Measurements from ENCODE around the gene METTL22. TPM values are rescaled to one million over a fixed set of nuclear protein-coding genes. Genes with fewer than 3 reads are reported as not detected.

Gene METTL22
- total RNA-seq, 2 experiments from 2014 or later: 26.4 to 30.8 TPM

DNA sequence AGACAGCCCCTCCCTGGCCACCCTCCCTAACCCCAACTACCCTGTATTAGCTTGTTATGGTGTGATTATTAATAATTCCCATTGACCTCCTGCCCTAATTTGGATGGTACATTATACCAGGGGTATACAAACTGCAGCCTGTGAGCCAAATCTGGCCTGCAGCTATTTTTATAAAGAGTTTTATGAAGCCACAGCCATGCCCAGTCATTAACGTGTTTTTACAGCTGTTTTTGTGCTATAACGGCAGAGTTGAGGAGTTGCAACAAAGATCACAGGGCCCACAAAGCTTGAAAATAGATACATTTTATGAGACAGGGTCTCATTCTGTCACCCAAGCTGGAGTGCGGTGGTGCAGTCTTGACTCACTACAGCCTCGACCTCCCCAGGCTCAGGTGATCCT lies 6.0 kb downstream of the METTL22 start:
- CTCF ChIA-PET: interaction anchor here (0.5 kb wide), 1 partner anchor 30 kb away, joined by 3 read pairs; no protein-coding TSS in a partner anchor

GRCh38 chr16:8628981-8629725 lies 7.7 kb downstream of the METTL22 start:
- DNase-seq: no peak
- POLR2A ChIA-PET: no interaction called here
- Mint-ChIP-seq H3K4me3 (no peak overlapping the region), H3K27me3 (no peaks in the 10 kb centered on the region), H3K27ac (no peak overlapping the region), H3K36me3 (peaks cover 44% of the 10 kb centered on the region), H3K4me1 (ENCODE audit: low read depth) (peaks cover 8% of the 10 kb centered on the region), H3K9me3 (no peaks in the 10 kb centered on the region)
- CTCF ChIA-PET: no interaction called here
- intact Hi-C loops (cut with micrococcal nuclease): no loop called here

More for the DNA sequence above, 6.0 kb downstream of the METTL22 start:
- Mint-ChIP-seq H3K27ac (no peak overlapping the region), H3K9me3 (no peaks in the 10 kb centered on the region), H3K4me3 (no peak overlapping the region), H3K4me1 (ENCODE audit: low read depth) (peaks cover 18% of the 10 kb centered on the region), H3K36me3 (peaks cover 44% of the 10 kb centered on the region), H3K27me3 (no peaks in the 10 kb centered on the region)
- DNase-seq: no peak
- POLR2A ChIA-PET: no interaction called here
- intact Hi-C loops (cut with micrococcal nuclease): no loop called here

- no peak overlapping the region for H3K27ac Mint-ChIP-seq
- peaks cover 50% of the 10 kb centered on the region for H3K36me3 Mint-ChIP-seq
- H3K27me3 Mint-ChIP-seq: no peaks in the 10 kb centered on the region
- intact Hi-C loops (cut with micrococcal nuclease): no loop called here
- peaks cover 4% of the 10 kb centered on the region for H3K4me1 Mint-ChIP-seq (ENCODE audit: low read depth)
- ChIA-PET CTCF (interaction anchor here (0.8 kb wide), 1 partner anchor 30 kb away, joined by 3 read pairs; no protein-coding TSS in a partner anchor), POLR2A (no interaction called here)
- no peaks in the 10 kb centered on the region for H3K9me3 Mint-ChIP-seq
- no peak overlapping the region for H3K4me3 Mint-ChIP-seq
- DNase-seq: no peak
Measured at GRCh38 chr16:8630255-8630953, 8.9 kb downstream of the METTL22 start.

DNA sequence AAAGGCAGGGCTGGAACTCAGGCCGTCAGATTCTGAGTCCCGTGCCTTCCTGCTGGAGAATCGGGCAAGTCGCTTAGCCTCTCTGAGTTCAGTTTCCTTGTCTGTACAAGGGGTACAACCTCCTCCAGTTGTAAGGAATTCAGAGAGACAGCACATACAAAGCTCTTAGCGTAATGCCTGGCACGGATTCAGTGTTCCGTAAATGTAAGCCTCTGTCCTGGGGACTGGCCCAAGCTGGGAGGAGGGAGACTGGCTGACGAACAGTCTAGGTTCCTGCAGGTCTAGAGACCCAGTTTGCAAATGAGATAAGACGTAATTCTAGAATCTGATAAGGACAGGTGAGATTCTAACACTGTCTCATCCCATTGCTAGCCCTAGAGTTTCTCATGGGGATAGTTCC lies 9.9 kb downstream of the METTL22 start:
- Mint-ChIP-seq H3K4me1 (ENCODE audit: low read depth) (peaks cover 4% of the 10 kb centered on the region), H3K4me3 (no peak overlapping the region), H3K27me3 (no peaks in the 10 kb centered on the region), H3K36me3 (peaks cover 51% of the 10 kb centered on the region), H3K9me3 (no peaks in the 10 kb centered on the region), H3K27ac (no peak overlapping the region)
- DNase-seq: no peak
- POLR2A ChIA-PET: no interaction called here
- CTCF ChIA-PET: no interaction called here
- intact Hi-C loops (cut with micrococcal nuclease): no loop called here

GRCh38 chr16:8631818-8632465 lies 10.4 kb downstream of the METTL22 start:
- intact Hi-C loops (cut with micrococcal nuclease): no loop called here
- no peak for DNase-seq
- Mint-ChIP-seq H3K4me3 (no peak overlapping the region), H3K36me3 (peaks cover 51% of the 10 kb centered on the region), H3K27ac (no peak overlapping the region), H3K4me1 (ENCODE audit: low read depth) (peaks cover 2% of the 10 kb centered on the region), H3K9me3 (no peaks in the 10 kb centered on the region), H3K27me3 (no peaks in the 10 kb centered on the region)
- ChIA-PET CTCF (no interaction called here), POLR2A (no interaction called here)

DNA sequence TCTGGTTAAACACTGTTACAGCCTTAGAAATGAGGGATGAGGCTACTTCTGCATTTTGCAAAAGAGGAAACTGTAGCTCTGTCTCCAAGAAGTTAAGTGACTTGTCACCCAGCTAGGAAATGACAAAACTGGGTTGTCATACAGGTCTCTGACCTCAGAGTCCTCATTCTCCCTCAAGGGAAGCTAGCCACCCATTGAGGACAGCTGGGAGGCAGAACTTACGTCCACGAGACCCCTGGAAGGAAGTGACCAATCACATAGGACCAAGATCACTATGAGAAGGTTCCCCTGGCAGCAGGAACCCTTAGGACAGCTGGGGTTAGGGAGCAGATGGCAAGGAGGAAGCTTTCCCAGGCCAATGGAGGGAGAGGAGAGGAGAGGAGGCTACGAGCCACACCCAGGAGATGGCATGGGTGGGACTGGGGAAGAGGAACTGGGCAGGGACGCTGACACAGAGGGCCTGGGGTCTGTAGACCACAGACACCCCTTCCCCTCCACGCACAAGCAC lies 11.2 kb downstream of the METTL22 start:
- Mint-ChIP-seq H3K27ac (no peak overlapping the region), H3K27me3 (no peaks in the 10 kb centered on the region), H3K9me3 (no peaks in the 10 kb centered on the region), H3K4me1 (ENCODE audit: low read depth) (no peaks in the 10 kb centered on the region), H3K36me3 (peaks cover 44% of the 10 kb centered on the region), H3K4me3 (no peak overlapping the region)
- no peak for DNase-seq
- ChIA-PET POLR2A (no interaction called here), CTCF (no interaction called here)
- intact Hi-C loops (cut with micrococcal nuclease): no loop called here

GRCh38 chr16:8634991-8635736 lies 13.7 kb downstream of the METTL22 start:
- Mint-ChIP-seq H3K27me3 (no peaks in the 10 kb centered on the region), H3K9me3 (no peaks in the 10 kb centered on the region), H3K4me3 (no peak overlapping the region), H3K36me3 (peaks cover 43% of the 10 kb centered on the region), H3K27ac (no peak overlapping the region), H3K4me1 (ENCODE audit: low read depth) (no peaks in the 10 kb centered on the region)
- POLR2A ChIA-PET: no interaction called here
- intact Hi-C loops (cut with micrococcal nuclease): no loop called here
- no peak for DNase-seq
- CTCF ChIA-PET: interaction anchor here (0.5 to 1.7 kb wide), 3 partner anchors 10 to 34 kb away, joined by 3 to 5 read pairs (median 3); no protein-coding TSS in a partner anchor

DNA sequence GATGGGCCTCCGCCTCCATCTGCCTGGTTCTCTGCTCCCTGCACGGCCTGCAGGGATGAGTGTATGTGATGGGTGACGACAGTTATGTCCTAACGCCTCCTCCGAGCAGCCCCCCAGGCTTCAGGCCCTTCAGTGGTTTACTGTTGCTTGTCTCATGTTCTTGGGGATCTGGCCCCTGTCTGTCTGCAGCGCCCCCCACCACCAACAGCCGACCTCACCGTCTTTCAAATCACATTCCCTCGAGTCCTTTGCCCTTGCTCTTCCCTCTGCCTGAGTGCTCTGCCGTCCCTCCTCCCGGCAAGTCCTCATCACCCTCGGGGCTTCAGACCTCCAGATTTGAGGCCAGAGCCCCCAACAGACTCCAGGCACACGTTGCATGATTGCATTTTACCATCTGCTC lies 18.2 kb downstream of the METTL22 start:
- Mint-ChIP-seq H3K27me3 (no peaks in the 10 kb centered on the region), H3K27ac (no peak overlapping the region), H3K4me1 (ENCODE audit: low read depth) (peaks cover 5% of the 10 kb centered on the region), H3K36me3 (peaks cover 61% of the 10 kb centered on the region), H3K4me3 (no peak overlapping the region), H3K9me3 (no peaks in the 10 kb centered on the region)
- intact Hi-C loops (cut with micrococcal nuclease): no loop called here
- no peak for DNase-seq
- POLR2A ChIA-PET: no interaction called here
- CTCF ChIA-PET: no interaction called here

DNA sequence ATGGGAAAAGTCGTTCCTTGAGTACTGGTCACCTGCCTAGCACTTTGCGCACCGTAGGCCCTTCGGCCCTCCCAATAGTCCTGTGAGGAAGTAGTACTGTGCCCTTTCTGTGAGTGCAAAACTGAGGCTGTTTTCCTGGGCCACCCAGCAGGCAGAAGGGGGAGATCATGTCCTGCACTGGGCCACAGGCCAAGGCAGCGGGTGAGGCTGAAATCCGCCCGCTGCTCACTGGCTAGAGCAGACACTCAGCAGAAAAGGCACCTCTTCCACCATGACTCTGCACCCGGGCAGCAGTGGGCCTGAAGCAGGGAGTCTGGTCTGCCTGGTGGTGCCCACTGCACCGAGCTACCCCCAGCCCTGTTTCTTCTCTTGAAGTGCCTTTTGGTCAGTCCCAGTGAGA lies 20.2 kb downstream of the METTL22 start:
- Mint-ChIP-seq H3K27ac (no peak overlapping the region), H3K36me3 (peaks cover 65% of the 10 kb centered on the region)
- CTCF ChIA-PET: no interaction called here

GRCh38 chr16:8642146-8642545 lies 20.6 kb downstream of the METTL22 start:
- POLR2A ChIA-PET: no interaction called here

More for the DNA sequence above, 20.2 kb downstream of the METTL22 start:
- peaks cover 10% of the 10 kb centered on the region for H3K4me1 Mint-ChIP-seq (ENCODE audit: low read depth)
- no peak for DNase-seq
- POLR2A ChIA-PET: no interaction called here
- no peaks in the 10 kb centered on the region for H3K27me3 Mint-ChIP-seq
- H3K4me3 Mint-ChIP-seq: no peak overlapping the region
- intact Hi-C loops (cut with micrococcal nuclease): no loop called here
- no peaks in the 10 kb centered on the region for H3K9me3 Mint-ChIP-seq

GRCh38 chr16:8644211-8645140 lies 23.0 kb downstream of the METTL22 start:
- H3K27ac Mint-ChIP-seq: no peak overlapping the region
- peaks cover 62% of the 10 kb centered on the region for H3K36me3 Mint-ChIP-seq
- POLR2A ChIA-PET: no interaction called here
- intact Hi-C loops (cut with micrococcal nuclease): no loop called here
- H3K27me3 Mint-ChIP-seq: no peaks in the 10 kb centered on the region
- CTCF ChIA-PET: interaction anchor here (0.9 to 2.3 kb wide), 3 partner anchors 8 to 77 kb away, joined by 3 to 7 read pairs (median 5); no protein-coding TSS in a partner anchor
- H3K4me1 Mint-ChIP-seq (ENCODE audit: low read depth): peaks cover 10% of the 10 kb centered on the region
- H3K9me3 Mint-ChIP-seq: no peaks in the 10 kb centered on the region
- peak; percentile 12 for DNase-seq
- H3K4me3 Mint-ChIP-seq: no peak overlapping the region

More at GRCh38 chr16:8642146-8642545, 20.6 kb downstream of the METTL22 start:
- peaks cover 10% of the 10 kb centered on the region for H3K4me1 Mint-ChIP-seq (ENCODE audit: low read depth)
- no peak overlapping the region for H3K27ac Mint-ChIP-seq
- CTCF ChIA-PET: interaction anchor here (2.3 kb wide), 1 partner anchor 75 kb away, joined by 7 read pairs; no protein-coding TSS in a partner anchor
- peaks cover 70% of the 10 kb centered on the region for H3K36me3 Mint-ChIP-seq
- intact Hi-C loops (cut with micrococcal nuclease): no loop called here
- no peak for DNase-seq
- H3K9me3 Mint-ChIP-seq: no peaks in the 10 kb centered on the region
- no peak overlapping the region for H3K4me3 Mint-ChIP-seq
- no peaks in the 10 kb centered on the region for H3K27me3 Mint-ChIP-seq
